CD1c-positive myeloid dendritic cell (primary cell): Measurements from ENCODE around the gene FAM110A.
"Not testable (repeated sequence)": the region's sequence is repeated elsewhere in the genome, so short reads cannot be mapped to it uniquely, and the experiment has no call there.

Experiments
- DNase-seq: peaks from one replicate; pipeline ENCODE4 v3.0.0-alpha.2; 2016; ENCODE audit errors: extremely low spot score

The FAM110A gene

DNA sequence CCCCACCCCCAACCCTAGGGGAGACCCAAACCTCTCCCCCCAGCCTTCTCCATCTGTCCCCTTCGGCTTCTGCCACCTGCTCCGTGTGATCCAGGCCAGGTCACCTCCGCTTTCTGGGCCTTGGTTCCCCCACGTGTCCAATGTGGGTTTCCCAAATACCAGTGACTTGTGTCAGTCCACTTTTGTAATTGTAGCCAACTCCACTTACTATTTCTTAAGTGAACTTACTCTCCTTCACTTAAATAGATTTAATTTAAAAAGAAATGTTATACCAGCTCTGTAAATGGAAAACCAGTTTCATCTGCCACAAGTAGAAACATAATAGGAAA lies 10.0 kb upstream of the FAM110A start:
- DNase-seq, result no peak

DNA sequence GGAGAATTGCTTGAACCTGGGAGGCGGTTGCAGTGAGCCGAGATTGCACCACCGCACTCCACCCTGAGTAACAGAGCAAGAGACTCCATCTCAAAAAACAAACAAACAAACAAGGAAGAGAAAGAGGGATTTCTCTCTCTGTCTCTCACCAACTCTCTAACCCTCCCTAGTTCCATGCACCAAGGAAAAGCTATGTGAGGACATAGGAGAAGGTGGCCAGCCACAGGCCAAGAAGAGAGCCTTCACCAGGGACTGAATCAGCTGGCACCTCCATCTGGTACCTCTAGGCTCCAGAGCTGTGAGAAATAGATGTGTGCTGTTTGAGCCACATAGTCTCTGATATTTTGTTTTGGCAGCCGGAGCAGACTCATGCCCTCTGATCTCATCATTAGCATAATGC lies 9.0 kb upstream of the FAM110A start:
- DNase-seq, result no peak

DNA sequence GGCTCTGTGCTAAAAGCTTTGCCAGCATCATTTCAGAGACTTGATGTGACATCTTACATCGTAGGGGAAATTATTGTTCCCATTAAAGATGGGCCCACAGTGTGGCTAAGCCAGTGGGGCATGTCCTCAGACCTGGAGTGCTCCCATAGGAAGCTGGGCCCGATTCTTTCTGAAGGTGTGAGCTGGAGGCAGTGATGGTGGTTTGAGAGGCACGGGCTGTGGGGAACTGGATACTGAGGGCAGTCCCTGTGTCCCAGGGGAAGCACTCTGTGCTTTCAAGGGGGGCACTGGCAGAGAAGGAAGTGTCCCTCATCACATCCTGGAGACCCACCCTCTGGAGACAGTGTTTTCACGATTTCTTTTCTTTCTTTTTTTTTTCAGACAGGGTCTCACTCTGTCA lies 8.6 kb upstream of the FAM110A start:
- no peak for DNase-seq

DNA sequence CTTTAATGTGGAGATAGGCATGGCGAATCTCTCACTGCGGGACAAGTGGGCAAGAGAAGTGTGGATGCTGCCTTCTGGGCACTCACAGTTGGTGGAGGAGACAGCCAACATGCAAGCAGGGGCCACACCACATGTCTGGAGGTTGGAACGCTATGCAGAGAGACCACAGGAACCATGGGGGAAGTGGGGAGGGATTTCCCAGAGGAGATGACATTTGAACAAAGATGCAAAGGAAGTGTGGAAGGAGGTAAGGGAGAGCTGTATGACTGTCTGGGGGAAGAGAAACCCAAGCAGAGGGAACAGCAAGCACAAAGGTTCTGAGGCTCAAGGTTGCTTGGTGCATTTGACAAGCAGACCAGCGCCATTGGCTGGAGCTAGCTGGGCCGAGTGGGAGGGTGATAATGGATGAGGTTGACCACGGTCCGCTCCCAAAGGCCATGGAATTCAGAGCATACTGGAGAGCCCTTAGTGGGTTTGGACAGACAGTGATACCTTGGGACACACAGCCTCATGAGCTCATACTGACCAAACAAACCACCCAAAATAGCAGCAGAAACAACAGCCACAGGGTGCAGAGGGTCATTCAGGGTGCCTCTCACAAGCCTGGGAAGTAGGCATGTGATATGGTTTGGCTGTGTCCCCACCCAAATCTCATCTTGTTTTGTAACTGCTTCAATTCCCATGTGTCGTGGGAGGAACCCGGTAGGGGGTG lies 7.6 kb upstream of the FAM110A start:
- DNase-seq, result no peak

DNA sequence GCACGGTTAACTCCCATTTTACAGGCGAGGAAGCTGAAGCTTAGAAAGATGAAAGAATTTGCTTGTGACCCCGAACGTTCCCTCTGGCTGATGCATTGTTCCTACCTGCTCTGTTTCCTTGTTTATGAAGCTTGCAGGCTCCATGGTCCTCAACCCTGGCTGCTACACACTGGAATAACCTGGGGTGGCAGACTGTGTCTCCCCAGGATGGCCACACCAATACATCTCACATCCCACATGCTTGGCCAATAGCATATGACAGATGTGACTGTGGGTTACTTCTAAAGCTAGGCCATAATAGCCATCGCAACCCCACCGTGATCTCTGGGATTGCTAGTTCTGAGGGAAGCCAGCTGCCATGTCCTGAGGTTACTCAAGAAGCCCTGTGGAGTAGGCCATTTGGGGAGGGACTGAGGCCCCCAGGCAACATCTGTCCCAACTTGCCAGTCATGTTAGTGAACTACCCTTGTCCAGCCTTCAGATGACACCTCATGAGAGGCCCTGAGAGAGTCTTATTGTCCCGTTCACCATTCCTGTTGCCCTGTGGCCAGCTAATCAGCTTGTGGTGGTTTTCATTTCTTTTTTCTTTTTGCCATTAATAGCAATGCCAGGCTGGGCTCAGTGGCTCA lies 6.7 kb upstream of the FAM110A start:
- DNase-seq, result no peak

DNA sequence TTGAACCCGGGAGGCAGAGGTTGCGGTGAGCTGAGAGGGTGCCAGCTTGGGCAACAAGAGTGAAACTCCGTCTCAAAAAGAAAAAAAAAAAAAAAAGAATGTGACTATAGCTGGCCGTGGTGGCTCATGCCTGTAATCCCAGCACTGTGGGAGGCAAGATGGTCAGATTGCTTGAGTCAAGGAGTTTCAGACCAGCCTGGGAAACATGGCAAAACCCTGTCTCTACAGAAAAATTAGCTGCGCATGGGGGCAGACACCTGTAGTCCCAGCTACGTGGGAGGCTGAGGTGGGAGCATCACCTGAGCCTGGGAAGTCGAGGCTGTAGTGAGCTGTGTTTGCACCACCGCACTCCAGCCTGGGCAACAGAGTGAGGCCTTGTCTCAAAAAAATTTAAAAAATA lies 5.5 kb upstream of the FAM110A start:
- DNase-seq, result not testable (repeated sequence)

DNA sequence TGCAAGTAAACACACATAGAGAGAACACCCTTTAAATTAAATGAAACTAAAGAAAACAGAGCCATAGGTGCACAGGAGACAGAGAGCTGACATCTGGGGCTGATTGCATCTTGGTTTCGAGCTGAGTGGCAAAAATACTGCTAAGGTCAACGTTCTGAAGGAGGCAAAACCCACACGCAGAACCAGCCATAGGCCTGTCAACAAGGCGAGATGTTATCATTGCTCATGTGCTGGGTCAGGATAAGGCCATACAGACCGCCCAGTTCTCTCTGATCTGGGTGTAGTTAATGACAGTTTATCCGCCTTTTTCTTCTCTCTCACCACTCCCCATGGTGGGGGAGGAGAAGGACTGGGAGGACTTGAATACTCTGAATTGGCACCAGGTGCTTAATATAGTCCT lies 4.5 kb upstream of the FAM110A start:
- DNase-seq, result no peak

GRCh38 chr20:829551-829950 lies 4.0 kb upstream of the FAM110A start:
- peak; percentile 58 for DNase-seq

DNA sequence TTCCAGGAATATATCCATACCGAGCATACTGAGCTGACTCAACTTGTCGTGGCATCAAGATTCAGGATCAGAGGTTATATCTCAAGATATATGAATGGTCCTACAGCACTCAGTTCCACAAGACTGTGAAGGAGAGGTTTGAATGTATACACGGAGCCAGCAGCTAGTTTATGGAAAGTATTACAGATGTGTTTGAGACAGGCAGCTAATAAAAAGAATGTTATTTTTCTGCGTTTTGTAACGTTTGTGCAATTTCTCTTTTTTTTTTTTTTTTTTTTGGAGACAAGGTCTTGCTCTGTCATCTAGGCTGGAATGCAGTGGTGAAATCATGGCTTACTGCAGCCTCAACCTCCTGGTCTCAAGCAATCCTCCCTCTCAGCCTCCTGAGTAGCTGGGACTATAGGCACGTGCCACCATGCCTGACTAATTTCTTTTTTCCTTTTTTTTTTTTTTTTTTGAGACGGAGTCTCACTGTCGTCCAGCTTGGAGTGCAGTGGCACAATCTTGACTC lies 3.4 kb upstream of the FAM110A start:
- DNase-seq, result no peak

- DNase-seq, result no peak
These were observed 2.3 kb upstream of the FAM110A start for GRCh38 chr20:831251-831650.

DNA sequence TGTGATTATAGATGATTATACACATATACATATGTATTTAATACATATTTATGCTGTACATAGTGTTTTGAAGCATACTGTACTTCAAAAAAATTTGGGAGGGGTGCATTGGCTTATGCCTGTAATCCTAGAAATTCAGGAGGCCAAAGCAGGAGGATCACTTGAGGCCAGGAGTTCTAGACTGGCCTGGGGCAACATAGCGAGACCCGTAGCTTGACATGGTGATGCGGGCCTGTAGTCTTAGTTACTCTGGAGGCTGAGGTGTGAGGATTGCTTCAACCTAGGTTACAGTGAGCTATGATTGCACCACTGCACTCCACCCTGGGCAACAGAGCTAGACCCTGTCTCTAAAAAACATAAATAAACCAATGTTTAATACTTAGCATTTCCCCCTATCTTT lies 1.6 kb upstream of the FAM110A start:
- no peak for DNase-seq

DNA sequence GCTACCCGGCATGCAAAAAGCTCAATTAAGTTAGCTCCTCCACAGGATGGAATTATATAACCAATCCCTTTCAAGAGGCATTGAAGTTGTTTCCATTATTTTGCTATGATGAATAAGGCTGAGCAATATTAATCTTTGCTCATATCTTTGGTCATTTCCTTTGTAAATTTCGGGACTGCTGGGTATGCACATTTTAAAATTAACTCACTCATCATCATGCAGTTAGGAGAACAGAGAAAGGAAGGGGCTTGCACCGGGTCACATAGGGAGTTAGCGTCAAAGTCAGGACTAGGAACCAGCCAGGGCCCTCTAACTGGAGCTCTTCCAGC lies 430 bp upstream of the FAM110A start:
- no peak for DNase-seq

DNA sequence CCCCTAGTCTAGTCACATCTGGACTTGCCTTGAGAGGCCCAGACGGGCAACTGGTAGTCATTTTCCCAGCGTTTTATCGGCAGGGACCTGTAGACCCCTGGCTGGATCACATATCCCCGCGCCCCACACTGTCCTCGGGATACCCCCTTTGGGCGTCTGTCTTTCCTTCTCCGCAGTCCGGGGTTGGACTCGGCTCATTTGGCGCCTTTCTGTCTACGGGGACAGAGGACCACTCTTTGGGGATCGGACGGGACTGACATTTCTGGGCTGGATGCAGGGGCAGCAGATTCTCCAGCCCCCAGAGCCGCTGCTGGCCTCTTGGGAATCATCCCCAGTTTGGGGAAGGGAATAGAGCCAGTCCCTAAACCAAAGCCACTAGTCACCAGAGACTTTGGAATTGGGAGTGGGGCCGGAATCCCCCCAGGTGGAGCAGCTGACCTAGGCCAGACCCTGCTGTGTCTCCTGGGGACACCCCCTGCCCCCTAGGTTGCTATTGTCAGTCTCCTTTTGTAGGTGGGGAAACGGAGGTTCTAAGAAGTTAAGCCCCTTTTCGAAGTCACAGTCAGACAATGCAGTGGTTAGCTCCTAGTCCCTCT lies 734 bp downstream of the FAM110A start:
- DNase-seq, result no peak

DNA sequence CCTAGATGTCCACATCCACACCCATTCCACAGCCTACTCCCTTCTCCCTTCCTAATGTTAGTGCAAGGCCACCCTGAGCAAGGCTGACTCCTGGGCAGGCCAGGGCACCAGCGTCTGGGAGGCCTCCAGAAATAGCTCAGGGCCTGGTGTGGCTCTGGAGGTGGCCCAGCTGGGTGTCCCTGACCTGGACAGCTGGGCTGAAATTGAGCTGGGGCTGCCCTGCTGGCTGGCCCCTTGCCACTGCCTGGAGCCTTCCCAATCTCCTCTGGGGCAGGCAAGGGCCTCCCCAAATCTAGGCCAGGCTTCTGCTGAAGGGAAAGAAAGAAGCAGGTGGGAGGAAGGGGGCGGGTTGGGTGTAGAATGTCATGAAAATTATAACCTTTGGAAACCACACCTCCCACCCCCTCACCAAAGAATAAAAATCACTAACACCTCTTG lies 2.1 kb downstream of the FAM110A start:
- no peak for DNase-seq

- DNase-seq, result no peak
These were observed 2.7 kb downstream of the FAM110A start for GRCh38 chr20:836190-836589.

DNA sequence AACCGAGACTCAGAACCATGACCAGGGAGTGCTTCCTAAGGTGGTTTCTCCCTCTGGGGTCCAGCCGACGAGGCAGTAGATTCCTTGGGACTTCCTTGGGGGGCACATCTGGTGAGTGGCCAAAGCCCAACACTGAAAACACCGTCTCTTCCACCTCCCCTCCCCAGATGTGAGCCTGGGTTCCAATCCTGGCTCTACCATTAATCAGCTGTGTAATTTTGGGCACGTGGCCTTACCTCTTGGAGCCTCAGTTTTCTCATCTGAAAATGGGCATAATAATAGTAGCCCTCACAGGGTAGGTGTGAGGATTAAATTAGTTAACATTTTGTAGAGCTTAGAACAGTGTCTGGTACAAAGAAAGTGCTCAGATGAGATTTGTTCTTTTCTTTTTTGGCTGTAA lies 5.5 kb downstream of the FAM110A start:
- no peak for DNase-seq

- no peak for DNase-seq
These were observed 6.1 kb downstream of the FAM110A start for GRCh38 chr20:839626-840025.

DNA sequence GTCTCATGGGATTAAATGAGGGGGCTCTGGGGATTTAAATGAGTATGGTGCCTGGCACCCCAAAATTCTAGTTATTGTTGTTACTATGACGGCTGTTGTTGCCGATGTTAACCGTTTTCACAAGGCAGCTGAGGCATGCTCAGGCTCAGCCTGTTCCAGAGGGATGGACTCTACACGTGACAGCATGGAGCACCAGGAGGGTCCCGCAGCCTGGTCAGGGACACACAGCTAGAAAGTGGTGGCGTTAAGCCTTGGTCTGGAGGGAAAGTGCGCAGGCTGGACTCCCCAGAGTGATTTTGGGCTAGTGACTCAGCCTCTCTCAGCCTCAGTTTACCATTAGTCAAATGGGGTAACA lies 7.0 kb downstream of the FAM110A start:
- DNase-seq, result no peak

DNA sequence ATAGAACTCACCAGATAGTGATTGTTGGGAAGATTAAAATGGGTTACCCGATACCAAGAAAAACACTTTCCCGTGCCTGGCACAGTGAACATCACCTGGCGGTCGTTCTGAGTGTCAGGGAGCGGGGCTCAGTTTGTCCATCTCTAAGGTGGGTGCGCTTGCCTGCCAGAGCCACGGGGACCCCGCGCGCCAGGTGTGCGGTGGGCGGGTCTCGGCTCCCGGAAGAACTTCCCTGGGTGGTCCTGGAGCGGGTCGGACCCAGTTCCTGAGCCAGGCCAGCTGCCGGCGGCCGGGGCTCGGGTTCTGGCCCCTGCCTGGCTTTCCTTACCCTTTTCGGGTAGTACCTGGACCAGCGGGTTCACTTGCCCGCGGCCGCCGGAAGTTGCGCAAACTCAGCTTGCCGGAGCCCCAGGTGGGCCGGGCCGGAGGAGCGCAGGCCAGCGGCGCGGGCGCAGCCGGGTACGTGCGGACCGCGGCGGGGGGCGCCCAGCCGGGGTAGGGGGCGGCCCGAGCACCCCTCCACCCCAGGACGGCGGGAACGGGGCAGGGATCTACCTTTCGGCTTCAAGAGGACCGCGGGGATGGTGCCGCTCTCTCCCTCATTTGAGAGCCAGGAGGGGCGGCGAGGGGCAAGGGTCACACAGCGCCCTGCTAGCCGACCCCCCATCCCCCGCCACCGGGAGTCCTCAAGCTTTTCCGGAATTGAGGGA lies 7.5 kb downstream of the FAM110A start:
- DNase-seq, result no peak

GRCh38 chr20:841568-842546 lies 8.3 kb downstream of the FAM110A start:
- DNase-seq, result no peak

- no peak for DNase-seq
These were observed 9.0 kb downstream of the FAM110A start for GRCh38 chr20:842547-842940.

GRCh38 chr20:843912-844311 lies 10.4 kb downstream of the FAM110A start:
- no peak for DNase-seq
